ENCODE measurements around the gene NTM.

NTM gene

DNA sequence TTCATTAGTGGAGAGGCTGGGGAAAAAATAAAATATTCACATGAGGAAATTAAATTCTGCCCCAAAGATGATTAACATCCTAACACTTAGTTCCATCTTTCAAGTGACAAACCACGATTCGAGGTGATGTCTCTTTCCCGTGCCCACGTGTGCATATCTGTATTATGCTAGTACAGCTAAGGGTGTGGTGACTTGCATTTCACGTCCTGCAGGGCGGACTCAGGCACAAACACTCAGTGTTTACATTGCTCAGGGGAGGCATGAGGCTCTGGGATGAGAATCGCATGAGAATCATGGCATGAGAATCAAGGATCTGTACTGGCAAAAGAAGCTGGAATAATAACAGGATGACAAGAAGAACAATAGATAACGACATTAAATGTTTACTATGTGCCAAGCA is 179.4 kb downstream of the NTM start:
- no peak for DNase-seq (ENCODE audit: low spot score)

DNA sequence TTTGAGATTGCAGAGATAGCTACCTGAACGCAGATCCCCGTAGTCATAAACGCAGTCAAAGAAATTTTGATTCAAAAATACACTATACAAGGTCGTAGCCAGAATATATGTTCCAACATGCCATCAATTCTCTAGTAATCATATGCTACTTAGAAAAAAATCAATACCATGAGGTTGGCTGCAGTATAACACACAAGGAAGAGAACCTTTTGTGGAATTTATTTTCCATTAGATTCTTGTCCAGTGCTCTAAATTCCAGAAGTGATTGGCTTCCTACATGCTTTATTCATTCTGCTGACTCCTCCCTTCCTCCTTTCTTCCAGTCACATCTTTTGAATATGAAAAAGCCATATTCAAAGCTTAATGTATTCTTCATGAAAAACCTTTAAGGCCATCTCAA is 189.9 kb downstream of the NTM start:
- DNase-seq (ENCODE audit: low spot score) = no peak

GRCh38 chr11:131561501-131561900 is 191.1 kb downstream of the NTM start:
- no peak for DNase-seq (ENCODE audit: low spot score)

DNA sequence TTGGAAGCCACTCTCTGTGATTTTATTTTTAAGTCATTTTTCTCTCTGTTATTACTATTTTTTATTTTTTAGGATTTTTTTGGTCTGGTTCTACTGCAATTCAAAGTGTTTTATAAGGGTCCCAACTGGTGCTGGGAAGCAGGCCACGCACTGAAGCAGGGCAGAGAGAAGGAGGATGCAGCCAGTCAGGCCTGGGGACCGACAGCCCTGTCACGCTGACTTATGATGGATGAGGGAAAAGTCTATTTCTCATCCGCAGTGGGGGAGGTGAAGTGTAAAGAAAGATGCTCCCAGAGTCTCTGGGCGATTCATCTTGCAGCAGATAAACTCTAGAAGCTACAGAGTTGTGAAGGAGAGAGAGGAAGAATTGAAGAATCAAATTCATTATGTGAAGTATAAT is 191.6 kb downstream of the NTM start:
- DNase-seq (ENCODE audit: low spot score) = no peak

- DNase-seq (ENCODE audit: low spot score) = no peak
Measured at GRCh38 chr11:131568318-131568717, 197.9 kb downstream of the NTM start.

DNA sequence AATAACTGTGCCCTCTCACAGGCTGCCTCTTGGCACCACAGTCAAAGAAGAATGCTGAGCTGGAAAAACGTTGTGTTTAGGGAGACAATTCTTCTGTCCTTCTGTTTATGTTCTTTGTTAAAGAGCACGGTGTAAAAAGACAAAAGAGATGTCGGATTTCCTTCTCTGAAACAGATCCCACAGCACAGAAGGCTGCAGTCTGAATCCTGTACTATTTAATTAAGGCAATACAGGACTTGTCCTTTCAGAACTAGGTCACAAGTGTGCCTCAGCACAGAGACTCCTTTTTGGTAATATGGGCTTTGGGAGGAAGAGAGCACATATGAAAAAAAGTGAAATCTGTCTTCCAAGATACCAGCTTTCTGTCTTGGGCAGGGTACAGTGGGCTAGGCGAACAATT is 201.2 kb downstream of the NTM start:
- DNase-seq (ENCODE audit: low spot score) = no peak

DNA sequence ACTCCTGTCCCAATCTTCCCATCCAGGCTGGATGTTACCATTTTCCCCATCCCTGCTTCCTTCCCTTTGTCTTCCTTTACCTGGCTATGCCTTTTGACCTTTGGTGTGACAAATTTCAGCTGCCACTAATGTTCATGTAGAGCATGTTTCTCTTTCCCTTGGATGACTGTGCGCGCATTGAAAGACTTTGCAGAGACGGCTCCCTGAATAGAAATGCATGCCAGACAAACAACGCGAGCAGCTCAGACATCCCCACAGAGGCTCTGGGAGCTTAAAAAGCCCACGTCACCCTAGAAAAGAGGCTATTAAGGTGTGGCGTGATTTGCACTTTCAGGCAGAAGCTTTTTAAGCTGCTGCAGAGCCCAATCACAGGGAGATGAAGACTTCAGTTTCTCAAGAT is 202.0 kb downstream of the NTM start:
- no peak for DNase-seq (ENCODE audit: low spot score)

DNA sequence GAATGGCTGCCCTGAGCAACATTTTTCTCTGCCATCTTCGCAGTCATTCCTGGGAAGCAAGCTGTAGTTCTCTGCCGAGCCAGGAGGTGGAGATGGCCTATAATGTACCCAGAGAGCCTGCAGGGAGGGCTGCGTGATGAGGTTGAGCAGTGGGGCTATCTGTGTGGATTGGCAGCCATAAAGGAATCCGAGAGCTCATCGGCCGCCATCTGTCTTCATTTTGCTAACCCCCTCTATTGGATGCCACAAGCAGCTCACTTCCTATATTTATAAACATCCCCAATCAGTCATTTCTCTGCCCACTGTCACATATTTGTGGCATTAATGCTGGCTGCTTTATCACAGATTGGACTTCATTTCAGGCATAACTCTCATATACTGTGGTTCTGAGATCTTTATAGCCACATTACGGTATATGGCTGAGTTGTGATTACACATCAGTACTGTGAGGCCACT is 209.5 kb downstream of the NTM start:
- DNase-seq (ENCODE audit: low spot score) = peak; percentile 79

DNA sequence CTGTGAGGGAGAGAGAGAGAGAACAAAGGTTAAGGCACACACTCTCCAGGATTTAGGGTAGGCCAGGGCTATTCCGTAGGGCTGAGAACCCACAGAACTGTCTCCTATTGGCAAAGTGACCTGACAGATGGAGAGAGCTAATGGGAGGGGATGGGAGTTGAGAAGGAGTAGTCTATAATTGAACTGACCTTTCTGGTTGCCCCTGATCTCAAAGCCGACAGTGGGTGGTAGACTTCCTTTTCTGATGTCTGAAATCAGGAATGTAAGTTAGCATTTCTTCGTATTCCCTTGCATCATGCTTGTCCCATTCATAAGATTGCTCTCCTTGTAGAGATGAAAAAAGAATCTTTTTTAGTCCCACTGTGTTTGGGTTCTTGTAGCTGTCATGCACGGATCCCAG is 210.1 kb downstream of the NTM start:
- no peak for DNase-seq (ENCODE audit: low spot score)

DNA sequence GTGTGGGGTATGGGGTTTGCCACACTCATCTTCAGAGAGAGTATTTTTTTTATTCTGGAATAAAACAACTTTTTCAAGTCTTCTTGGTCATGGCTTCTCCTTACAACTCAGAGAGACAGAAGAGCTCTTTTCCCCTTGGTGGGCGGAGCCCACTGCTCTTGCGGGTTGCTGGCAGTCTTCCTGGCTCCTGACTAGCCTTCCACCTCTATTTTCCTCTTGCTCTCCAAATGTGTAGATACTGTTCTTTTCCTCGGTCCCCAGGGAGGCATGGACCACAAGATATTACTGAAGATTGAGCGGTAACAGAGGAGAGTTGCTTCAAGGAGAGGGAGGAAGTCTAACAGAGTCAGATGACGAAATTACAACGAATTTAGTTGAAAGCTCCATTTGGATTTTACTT is 210.6 kb downstream of the NTM start:
- no peak for DNase-seq (ENCODE audit: low spot score)

DNA sequence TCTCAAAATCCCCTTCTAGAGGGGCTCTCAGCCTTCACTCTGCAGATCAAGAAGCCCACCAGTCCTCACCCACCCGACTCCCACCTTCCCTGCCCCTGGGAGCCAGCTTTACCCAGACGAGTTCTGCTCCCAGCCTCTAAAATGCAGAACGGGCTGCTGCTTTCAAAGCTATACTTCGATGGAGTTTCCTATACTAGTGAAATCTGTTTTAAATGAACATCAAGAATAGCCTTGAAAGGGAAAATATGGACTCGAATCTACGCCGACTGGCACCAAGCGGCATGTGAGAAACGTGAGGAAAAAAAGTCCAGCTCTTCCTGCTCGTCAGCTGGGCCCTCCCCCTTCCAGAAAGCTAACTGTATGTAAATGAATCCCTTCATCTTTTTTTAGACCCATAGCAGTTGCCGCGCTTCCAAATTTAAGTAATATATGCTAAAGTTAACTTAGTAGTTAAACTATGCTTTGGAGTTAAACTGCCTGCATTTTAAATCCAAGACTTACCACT is 211.7 kb downstream of the NTM start:
- no peak for DNase-seq (ENCODE audit: low spot score)

DNA sequence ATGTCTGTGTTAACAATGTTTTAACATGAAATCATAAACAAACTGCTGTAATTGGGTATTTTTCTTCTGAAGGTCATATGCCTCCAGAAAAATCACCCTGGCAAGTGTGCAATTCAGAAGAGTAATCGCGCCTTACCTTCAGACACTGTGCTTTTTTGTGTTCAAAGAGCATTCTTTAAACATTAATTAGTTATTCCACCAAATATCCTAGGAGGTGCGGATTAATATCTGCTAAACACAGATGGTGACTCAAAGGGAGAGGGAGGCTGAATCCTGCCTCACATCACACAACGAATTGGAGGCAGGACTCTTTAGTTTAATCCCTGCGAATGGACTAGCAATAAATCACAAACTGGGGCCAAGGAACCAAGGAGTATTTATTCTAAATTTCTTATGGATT is 213.0 kb downstream of the NTM start:
- DNase-seq (ENCODE audit: low spot score) = no peak

- DNase-seq (ENCODE audit: low spot score) = no peak
Measured at GRCh38 chr11:131583938-131584337, 213.5 kb downstream of the NTM start.

- no peak for DNase-seq (ENCODE audit: low spot score)
Measured at GRCh38 chr11:131584785-131585592, 214.6 kb downstream of the NTM start.

DNA sequence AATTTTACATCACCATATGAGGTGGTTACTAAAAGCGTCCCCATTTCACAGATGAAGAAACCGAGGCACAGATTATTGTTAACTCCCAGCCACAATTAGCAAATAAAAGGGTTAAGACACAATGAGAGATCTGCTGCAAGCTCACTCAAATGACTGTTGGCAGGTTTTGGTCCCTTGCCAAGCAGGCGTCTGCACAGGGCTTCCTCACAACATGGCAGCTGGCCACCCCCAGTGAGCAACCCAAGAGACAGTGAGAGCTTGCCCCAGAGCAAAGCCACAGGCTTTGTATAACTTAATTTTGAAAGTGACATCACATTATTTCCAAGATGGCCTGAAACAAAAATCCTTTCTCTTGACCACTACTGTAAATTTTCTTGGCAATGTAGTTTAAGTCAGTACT is 217.6 kb downstream of the NTM start:
- no peak for DNase-seq (ENCODE audit: low spot score)

- no peak for DNase-seq (ENCODE audit: low spot score)
Measured at GRCh38 chr11:131591051-131591461, 220.6 kb downstream of the NTM start.

DNA sequence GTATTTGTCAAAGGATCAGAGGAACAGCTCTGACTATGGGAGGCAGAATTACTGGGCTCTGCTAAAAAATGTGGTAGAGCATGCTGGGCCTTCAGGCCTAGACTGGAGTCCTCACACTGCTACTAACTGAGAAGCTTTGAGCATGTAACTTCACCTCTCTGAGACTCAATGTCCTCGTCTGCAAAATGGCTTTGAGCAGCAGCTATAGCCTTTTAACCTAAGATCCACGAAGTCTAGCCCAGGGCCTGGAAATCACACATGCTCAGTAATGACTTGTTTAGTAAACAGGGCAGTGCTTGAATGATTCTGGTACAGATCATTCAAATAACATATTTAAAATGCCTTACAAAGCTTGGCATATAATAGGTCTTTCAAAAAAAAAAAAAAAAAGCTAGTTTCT is 221.7 kb downstream of the NTM start:
- DNase-seq (ENCODE audit: low spot score) = no peak

DNA sequence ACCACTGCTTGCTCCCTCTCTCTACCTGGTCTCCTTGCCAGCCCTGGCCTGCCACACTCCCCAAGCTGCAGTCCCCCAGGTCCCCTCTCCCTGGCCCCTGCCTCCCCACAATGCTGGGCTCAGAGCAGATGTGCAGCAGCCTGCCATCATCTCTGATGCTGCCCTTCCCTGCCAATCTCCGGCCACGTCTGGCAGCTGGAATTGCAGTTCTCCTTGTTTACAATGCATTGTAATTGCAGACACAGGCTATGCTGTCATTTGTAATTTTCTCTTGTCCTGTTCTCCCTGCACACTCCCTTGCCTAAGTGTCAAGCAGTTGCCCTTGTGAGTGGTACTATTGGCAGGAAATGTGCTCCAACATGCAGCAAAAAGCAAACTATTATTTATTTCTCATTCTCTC is 222.3 kb downstream of the NTM start:
- no peak for DNase-seq (ENCODE audit: low spot score)

DNA sequence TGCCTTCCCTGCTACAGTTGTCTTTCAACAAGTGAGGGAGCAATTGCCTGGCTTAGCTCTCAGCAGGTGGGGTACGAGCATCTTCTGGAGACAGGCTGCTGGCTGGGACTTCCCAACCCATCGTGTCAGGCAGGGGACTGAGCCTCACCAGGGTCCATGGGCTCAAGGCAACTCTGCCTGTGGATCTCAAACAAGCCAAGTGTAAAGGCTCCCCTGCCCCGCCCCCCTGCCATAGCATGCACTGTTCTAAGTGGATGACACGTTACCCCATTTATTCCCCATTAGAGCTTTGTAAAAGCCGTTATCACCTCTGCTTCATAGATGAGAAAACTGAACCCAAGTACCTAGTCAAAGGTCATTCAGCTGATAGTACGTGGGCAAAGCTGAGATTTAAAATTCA is 222.9 kb downstream of the NTM start:
- no peak for DNase-seq (ENCODE audit: low spot score)

DNA sequence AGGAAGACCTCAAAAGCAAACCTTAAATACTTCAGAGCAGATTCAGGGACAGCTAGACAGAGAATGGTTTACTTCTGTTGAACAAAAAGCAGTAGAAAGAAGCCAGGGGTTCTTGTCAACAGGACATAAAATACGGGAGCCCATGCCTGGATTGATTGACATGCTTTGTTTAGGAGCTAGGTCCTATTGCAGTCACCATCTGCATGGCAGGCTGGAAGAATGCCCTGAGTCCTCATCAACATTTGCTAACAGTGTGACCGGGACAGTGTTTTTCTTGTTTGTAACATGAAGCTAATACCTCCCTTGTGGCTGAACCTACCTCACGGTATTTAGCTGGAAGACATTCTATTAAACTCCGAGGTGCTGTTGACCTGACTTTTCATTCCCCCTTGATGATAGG is 225.4 kb downstream of the NTM start:
- no peak for DNase-seq (ENCODE audit: low spot score)

- no peak for DNase-seq (ENCODE audit: low spot score)
Measured at GRCh38 chr11:131597890-131598289, 227.5 kb downstream of the NTM start.

- no peak for DNase-seq (ENCODE audit: low spot score)
Measured at GRCh38 chr11:131598305-131598704, 227.9 kb downstream of the NTM start.

GRCh38 chr11:131599285-131599684 is 228.9 kb downstream of the NTM start:
- DNase-seq (ENCODE audit: low spot score) = no peak

GRCh38 chr11:131600628-131601027 is 230.2 kb downstream of the NTM start:
- DNase-seq (ENCODE audit: low spot score) = no peak
